ENCODE measurements around the gene BBS1.

The BBS1 gene

GRCh38 chr11:66548041-66548440 lies 37.6 kb downstream of the BBS1 start:
- H3K4me3 ChIP-seq (replicated peaks in 1 of 2; ENCODE audit: low read depth in 2 of 2, low read length in 2 of 2) = no peak overlapping the region
- TF ChIP-seq, protein P1, sequence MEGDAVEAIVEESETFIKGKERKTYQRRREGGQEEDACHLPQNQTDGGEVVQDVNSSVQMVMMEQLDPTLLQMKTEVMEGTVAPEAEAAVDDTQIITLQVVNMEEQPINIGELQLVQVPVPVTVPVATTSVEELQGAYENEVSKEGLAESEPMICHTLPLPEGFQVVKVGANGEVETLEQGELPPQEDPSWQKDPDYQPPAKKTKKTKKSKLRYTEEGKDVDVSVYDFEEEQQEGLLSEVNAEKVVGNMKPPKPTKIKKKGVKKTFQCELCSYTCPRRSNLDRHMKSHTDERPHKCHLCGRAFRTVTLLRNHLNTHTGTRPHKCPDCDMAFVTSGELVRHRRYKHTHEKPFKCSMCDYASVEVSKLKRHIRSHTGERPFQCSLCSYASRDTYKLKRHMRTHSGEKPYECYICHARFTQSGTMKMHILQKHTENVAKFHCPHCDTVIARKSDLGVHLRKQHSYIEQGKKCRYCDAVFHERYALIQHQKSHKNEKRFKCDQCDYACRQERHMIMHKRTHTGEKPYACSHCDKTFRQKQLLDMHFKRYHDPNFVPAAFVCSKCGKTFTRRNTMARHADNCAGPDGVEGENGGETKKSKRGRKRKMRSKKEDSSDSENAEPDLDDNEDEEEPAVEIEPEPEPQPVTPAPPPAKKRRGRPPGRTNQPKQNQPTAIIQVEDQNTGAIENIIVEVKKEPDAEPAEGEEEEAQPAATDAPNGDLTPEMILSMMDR (IDR thresholded peaks at IDR 0.05; ENCODE audit: low read depth, low read length) = no peak
- no peak for DNase-seq (ENCODE audit: low read depth in 2 of 2)

GRCh38 chr11:66548774-66549630 lies 38.6 kb downstream of the BBS1 start:
- H3K4me3 ChIP-seq (replicated peaks in 1 of 2; ENCODE audit: low read depth in 2 of 2, low read length in 2 of 2) = no peak overlapping the region
- TF ChIP-seq, protein P1 (IDR thresholded peaks at IDR 0.05; ENCODE audit: low read depth, low read length) = no peak
- no peak for DNase-seq (ENCODE audit: low read depth in 2 of 2)

- no peak overlapping the region for H3K4me3 ChIP-seq (replicated peaks in 1 of 2; ENCODE audit: low read depth in 2 of 2, low read length in 2 of 2)
- TF ChIP-seq, protein P1 (IDR thresholded peaks at IDR 0.05; ENCODE audit: low read depth, low read length) = no peak
- DNase-seq (ENCODE audit: low read depth in 2 of 2) = no peak
These were observed 39.3 kb downstream of the BBS1 start for GRCh38 chr11:66549696-66550095.

- no peak for DNase-seq (ENCODE audit: low read depth in 2 of 2)
- no peak overlapping the region for H3K4me3 ChIP-seq (replicated peaks in 1 of 2; ENCODE audit: low read depth in 2 of 2, low read length in 2 of 2)
These were observed 40.5 kb downstream of the BBS1 start for GRCh38 chr11:66550887-66551286.

DNA sequence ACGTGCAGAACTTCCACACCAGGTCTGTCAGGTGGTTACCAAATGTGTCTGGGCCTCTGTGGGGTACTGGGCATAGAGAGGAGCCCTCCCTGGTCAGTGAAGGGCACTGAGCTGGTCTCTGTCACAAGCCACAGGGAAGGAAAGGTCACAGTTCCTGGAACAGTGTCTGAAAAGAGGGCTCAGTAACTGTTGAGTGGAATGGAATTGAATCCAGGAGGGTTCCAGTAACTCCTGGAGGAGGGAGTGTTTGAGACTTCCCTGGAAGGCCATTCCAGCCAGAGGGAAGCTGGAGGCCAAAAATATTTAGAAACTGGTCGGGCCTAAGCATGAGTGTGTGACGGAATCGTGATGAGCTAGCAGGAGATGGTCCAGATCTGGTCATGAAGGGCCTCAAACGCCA lies 44.2 kb downstream of the BBS1 start:
- no peak for DNase-seq (ENCODE audit: low read depth in 2 of 2)
- no peak overlapping the region for H3K4me3 ChIP-seq (replicated peaks in 1 of 2; ENCODE audit: low read depth in 2 of 2, low read length in 2 of 2)
- TF ChIP-seq, protein P1 (IDR thresholded peaks at IDR 0.05; ENCODE audit: low read depth, low read length) = no peak

More at GRCh38 chr11:66550887-66551286, 40.5 kb downstream of the BBS1 start:
- TF ChIP-seq, protein P1 (IDR thresholded peaks at IDR 0.05; ENCODE audit: low read depth, low read length) = no peak

DNA sequence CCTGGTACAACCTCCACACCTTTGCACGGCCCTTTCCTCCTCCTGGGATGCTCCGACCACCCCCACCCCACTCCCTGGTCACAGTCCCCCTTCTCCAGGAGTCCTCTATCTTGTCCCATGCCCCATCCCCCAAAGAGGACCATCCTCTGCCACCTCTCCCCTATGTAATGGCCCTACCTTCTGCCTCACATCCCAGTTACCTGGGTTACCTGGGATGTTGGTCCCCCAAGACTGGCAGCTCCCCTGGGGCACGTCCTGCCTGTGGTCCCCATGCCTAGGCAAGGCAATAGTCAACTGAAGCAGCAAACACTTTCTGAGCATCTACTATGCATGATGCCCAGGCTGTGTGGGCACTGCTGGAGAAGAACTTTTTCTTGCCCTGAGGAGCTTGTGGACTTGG lies 45.0 kb downstream of the BBS1 start:
- no peak for DNase-seq (ENCODE audit: low read depth in 2 of 2)
- TF ChIP-seq, protein P1 (IDR thresholded peaks at IDR 0.05; ENCODE audit: low read depth, low read length) = no peak
- H3K4me3 ChIP-seq (replicated peaks in 1 of 2; ENCODE audit: low read depth in 2 of 2, low read length in 2 of 2) = no peak overlapping the region

Measured in cardiac fibroblast (primary cell).